Neural cell (in vitro differentiated cells): ENCODE data around the gene SLC4A1. TPM values are rescaled to one million over a fixed set of nuclear protein-coding genes. Genes with fewer than 3 reads are reported as not detected.

Experiments used
- H2AFZ ChIP-seq: fragments of 200-600, 300-800 bp; sonication (generic), shearing (Covaris generic); 2 replicates; pipeline ENCODE4 v1.6.0; 2014; ENCODE audit warnings: low read depth, mild to moderate bottlenecking, antibody characterized with exemption, low read length, moderate library complexity
- H3F3A ChIP-seq: fragments of 200-600 bp; shearing (Covaris generic); 2 replicates; pipeline ENCODE4 v1.6.1; 2016; ENCODE audit warnings: mild to moderate bottlenecking, moderate library complexity, mixed read lengths, antibody characterized with exemption, low read length; ENCODE audit not compliant: insufficient read depth, poor library complexity, severe bottlenecking
- H3K27ac ChIP-seq: fragments of 200-600, 300-800 bp; sonication (generic), shearing (Covaris generic); 2 replicates; pipeline ENCODE4 v1.5.1; 2014; ENCODE audit warnings: mild to moderate bottlenecking, low read length, moderate library complexity
- H3K27me3 ChIP-seq: fragments of 300-800, 200-600 bp; sonication (generic), shearing (Covaris generic); 2 replicates; pipeline ENCODE4 v1.6.0; 2014; ENCODE audit warnings: mild to moderate bottlenecking, low read depth, low read length, moderate library complexity; ENCODE audit not compliant: insufficient read depth
- H3K36me3 ChIP-seq: fragments of 300-800, 200-600 bp; sonication (generic), shearing (Covaris generic); 2 replicates; pipeline ENCODE4 v1.5.1; 2014; ENCODE audit warnings: mild to moderate bottlenecking, antibody characterized with exemption, low read length, moderate library complexity; ENCODE audit not compliant: insufficient read depth
- H3K4me2 ChIP-seq: fragments of 300-800, 200-600 bp; sonication (generic), shearing (Covaris generic); 2 replicates; pipeline ENCODE4 v1.6.0; 2014; ENCODE audit warnings: mild to moderate bottlenecking, low read length
- H3K4me3 ChIP-seq: fragments of 300-800, 200-600 bp; sonication (generic), shearing (Covaris generic); 2 replicates; pipeline ENCODE4 v1.5.1; 2014; ENCODE audit warnings: mild to moderate bottlenecking, low read length, moderate library complexity
- H3K79me2 ChIP-seq: fragments of 200-600 bp; shearing (Covaris generic); replicated peaks from 2 replicates; pipeline ENCODE4 v1.6.0; 2014; ENCODE audit warnings: mild to moderate bottlenecking, low read length, moderate library complexity; ENCODE audit not compliant: insufficient read depth
- H3K9ac ChIP-seq: fragments of 300-800, 200-600 bp; sonication (generic), shearing (Covaris generic); 2 replicates; pipeline ENCODE4 v1.6.1; 2016; ENCODE audit warnings: mild to moderate bottlenecking, low read length, mixed read lengths
- H3K9me2 ChIP-seq: fragments of 200-600 bp; shearing (Covaris generic); 2 replicates; pipeline ENCODE4 v1.6.1; 2016; ENCODE audit warnings: mild to moderate bottlenecking, low read length, mixed read lengths; ENCODE audit not compliant: insufficient read depth
- H3K9me3 ChIP-seq: fragments of 200-600, 300-800 bp; sonication (generic), shearing (Covaris generic); 2 replicates; pipeline ENCODE4 v1.6.1; 2016; ENCODE audit warnings: mild to moderate bottlenecking, mixed run types, low read length, moderate library complexity, mixed read lengths
- H4K20me1 ChIP-seq: fragments of 200-600 bp; shearing (Covaris generic); 2 replicates; pipeline ENCODE4 v1.6.1; 2016; ENCODE audit warnings: mild to moderate bottlenecking, mixed run types; ENCODE audit not compliant: insufficient read depth
- CTCF ChIP-seq: fragments of 450-650 bp; IDR thresholded peaks from 2 replicates; pipeline ENCODE4 v1.5.1; 2014; ENCODE audit warnings: antibody characterized with exemption, mild to moderate bottlenecking, moderate library complexity; ENCODE audit not compliant: poor library complexity, severe bottlenecking
- EP300 ChIP-seq: fragments of 450-650 bp; conservative IDR thresholded peaks from 2 replicates; pipeline ENCODE4 v1.6.1; 2014; ENCODE audit warnings: antibody characterized with exemption, mild to moderate bottlenecking, moderate library complexity; ENCODE audit not compliant: poor library complexity, severe bottlenecking
- EZH2 ChIP-seq: fragments of 200-600, 300-800 bp; shearing (Covaris generic), sonication (generic); IDR thresholded peaks from 2 replicates; pipeline ENCODE4 v1.6.1; 2014; ENCODE audit warnings: antibody characterized with exemption, low read length, borderline replicate concordance, mild to moderate bottlenecking; ENCODE audit not compliant: insufficient read depth, poor library complexity, severe bottlenecking
- MXI1 ChIP-seq: fragments of 450-650 bp; conservative IDR thresholded peaks from 2 replicates; pipeline ENCODE4 v1.6.1; 2014; ENCODE audit warnings: antibody characterized with exemption, mild to moderate bottlenecking; ENCODE audit not compliant: poor library complexity, severe bottlenecking
- POLR2AphosphoS5 ChIP-seq: IDR thresholded peaks from 2 replicates; pipeline ENCODE4 v1.6.1; 2012
- RAD21 ChIP-seq: fragments of 450-650 bp; conservative IDR thresholded peaks from 2 replicates; pipeline ENCODE4 v1.6.1; 2014; ENCODE audit warnings: antibody characterized with exemption, mild to moderate bottlenecking, moderate library complexity
- REST ChIP-seq: IDR thresholded peaks from 2 replicates; pipeline ENCODE4 v1.6.1; 2012; ENCODE audit warnings: borderline replicate concordance
- SMC3 ChIP-seq: fragments of 450-650 bp; conservative IDR thresholded peaks from 2 replicates; pipeline ENCODE4 v1.6.1; 2014; ENCODE audit warnings: antibody characterized with exemption, mild to moderate bottlenecking, moderate library complexity; ENCODE audit not compliant: poor library complexity
- TAF1 ChIP-seq: IDR thresholded peaks from 2 replicates; pipeline ENCODE4 v1.6.1; 2012; ENCODE audit warnings: low read depth
- polyA plus RNA-seq: library from polyadenylated mRNA; depleted of rRNA; stranded (reverse); fragments of >200 nt; gene quantifications from 2 replicates; pipeline ENCODE4 v1.2.3, GENCODE V29; 2014

The SLC4A1 gene
- polyA plus RNA-seq, 1 donor from 2014 or later, result 0.05 TPM

GRCh38 chr17:44307387-44308186 lies 39.7 kb upstream of the SLC4A1 start:
- H4K20me1 ChIP-seq, result peaks cover 6% of the 10 kb centered on the region
- H3K27me3 ChIP-seq, result no peaks in the 10 kb centered on the region
- H3K79me2 ChIP-seq, result peaks cover 30% of the 10 kb centered on the region
- H3K9ac ChIP-seq, result peak overlapping the region; percentile 98
- no peaks in the 10 kb centered on the region for H3K9me2 ChIP-seq
- TF ChIP-seq TAF1, result no peak
- TF ChIP-seq EZH2, result no peak
- no peak for TF ChIP-seq REST
- TF ChIP-seq POLR2AphosphoS5, result no peak
- no peak for TF ChIP-seq CTCF
- peak; percentile 52 for TF ChIP-seq RAD21
- TF ChIP-seq EP300, result no peak
- peak; percentile 56 for TF ChIP-seq SMC3
- peak; percentile 35 for TF ChIP-seq MXI1
- no peaks in the 10 kb centered on the region for H3F3A ChIP-seq
- no peaks in the 10 kb centered on the region for H3K36me3 ChIP-seq
- H3K4me3 ChIP-seq, result peak overlapping the region; percentile 96
- H2AFZ ChIP-seq, result peak overlapping the region; percentile 74
- H3K4me2 ChIP-seq, result peak overlapping the region; percentile 89
- H3K27ac ChIP-seq, result peak overlapping the region; percentile 97
- H3K9me3 ChIP-seq, result no peaks in the 10 kb centered on the region

- peaks cover 11% of the 10 kb centered on the region for H3K79me2 ChIP-seq
- H4K20me1 ChIP-seq, result no peaks in the 10 kb centered on the region
- no peaks in the 10 kb centered on the region for H3F3A ChIP-seq
- no peak overlapping the region for H3K4me2 ChIP-seq
- TF ChIP-seq CTCF (no peak), POLR2AphosphoS5 (no peak), SMC3 (no peak), TAF1 (no peak), EZH2 (no peak), MXI1 (no peak), REST (no peak), RAD21 (no peak), EP300 (no peak)
- no peak overlapping the region for H3K27ac ChIP-seq
- H3K27me3 ChIP-seq, result no peaks in the 10 kb centered on the region
- H3K36me3 ChIP-seq, result no peaks in the 10 kb centered on the region
- H3K4me3 ChIP-seq, result no peak overlapping the region
- no peak overlapping the region for H2AFZ ChIP-seq
- H3K9me3 ChIP-seq, result no peaks in the 10 kb centered on the region
- no peak overlapping the region for H3K9ac ChIP-seq
- no peaks in the 10 kb centered on the region for H3K9me2 ChIP-seq
These were observed 36.7 kb upstream of the SLC4A1 start for GRCh38 chr17:44304651-44305050.
